Measurements from ENCODE around the gene ZFYVE19.

DNA sequence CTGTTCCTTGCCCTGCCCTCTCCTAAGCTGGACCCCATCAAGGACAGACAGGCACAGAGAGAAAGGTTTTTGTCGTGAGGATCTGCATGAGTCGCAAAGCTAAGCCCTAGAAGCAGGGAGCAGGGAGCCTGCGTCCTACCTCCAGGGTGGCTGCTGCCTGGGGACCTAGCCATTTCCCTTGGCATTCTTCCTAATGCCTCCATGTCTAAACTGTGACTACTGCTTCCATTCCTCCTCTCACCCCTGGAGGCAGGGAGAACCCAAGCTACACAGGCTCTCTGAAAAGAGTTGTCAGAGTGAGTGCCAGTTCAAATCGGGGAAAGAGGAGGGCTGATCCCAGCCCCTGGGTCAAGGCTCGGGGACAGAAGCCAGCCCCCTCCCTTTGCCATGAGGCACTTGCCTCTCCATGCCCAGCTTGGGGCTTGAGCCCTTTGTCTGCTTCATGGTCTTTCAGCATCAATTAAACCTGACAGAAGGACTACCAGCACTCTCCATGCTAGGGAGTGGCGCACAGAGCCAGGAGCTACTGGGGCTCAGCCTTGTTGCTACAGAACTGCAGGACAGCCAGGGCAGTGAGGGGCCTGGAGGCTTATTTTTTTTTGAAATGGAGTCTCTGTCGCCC is 40.6 kb upstream of the ZFYVE19 start:
- TF ChIP-seq, protein P1, sequence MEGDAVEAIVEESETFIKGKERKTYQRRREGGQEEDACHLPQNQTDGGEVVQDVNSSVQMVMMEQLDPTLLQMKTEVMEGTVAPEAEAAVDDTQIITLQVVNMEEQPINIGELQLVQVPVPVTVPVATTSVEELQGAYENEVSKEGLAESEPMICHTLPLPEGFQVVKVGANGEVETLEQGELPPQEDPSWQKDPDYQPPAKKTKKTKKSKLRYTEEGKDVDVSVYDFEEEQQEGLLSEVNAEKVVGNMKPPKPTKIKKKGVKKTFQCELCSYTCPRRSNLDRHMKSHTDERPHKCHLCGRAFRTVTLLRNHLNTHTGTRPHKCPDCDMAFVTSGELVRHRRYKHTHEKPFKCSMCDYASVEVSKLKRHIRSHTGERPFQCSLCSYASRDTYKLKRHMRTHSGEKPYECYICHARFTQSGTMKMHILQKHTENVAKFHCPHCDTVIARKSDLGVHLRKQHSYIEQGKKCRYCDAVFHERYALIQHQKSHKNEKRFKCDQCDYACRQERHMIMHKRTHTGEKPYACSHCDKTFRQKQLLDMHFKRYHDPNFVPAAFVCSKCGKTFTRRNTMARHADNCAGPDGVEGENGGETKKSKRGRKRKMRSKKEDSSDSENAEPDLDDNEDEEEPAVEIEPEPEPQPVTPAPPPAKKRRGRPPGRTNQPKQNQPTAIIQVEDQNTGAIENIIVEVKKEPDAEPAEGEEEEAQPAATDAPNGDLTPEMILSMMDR (IDR thresholded peaks at IDR 0.05; ENCODE audit: low read depth, low read length) = no peak
- no peak for TF ChIP-seq EZH2phosphoT487 (IDR thresholded peaks at IDR 0.05; ENCODE audit: low read depth)

All from OCI-LY3 (cell line).